ENCODE results near the gene RGSL1.
"Not testable (repeated sequence)": the region's sequence is repeated elsewhere in the genome, so short reads cannot be mapped to it uniquely, and the experiment has no call there.

RGSL1 gene

DNA sequence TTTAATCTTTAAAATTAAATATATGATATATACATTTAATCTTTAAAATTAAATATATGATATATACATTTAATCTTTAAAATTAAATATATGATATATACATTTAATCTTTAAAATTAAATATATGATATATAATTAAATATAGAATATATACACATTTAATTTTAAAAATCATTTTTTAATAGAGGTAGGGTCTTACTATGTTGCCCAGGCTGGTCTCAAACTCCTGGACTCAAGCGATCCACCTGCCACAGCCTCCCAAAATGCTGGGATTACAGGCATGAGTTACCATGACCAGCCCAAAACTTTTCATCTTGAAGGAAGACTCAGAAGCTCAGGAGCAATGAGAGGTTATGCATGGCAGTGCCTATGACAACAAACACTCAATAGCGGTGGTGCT lies 2.8 kb upstream of the RGSL1 start:
- DNase-seq (ENCODE audit: low read depth), result not testable (repeated sequence)

- DNase-seq (ENCODE audit: low read depth), result no peak
Measured at GRCh38 chr1:182447660-182448059, 2.3 kb upstream of the RGSL1 start.

DNA sequence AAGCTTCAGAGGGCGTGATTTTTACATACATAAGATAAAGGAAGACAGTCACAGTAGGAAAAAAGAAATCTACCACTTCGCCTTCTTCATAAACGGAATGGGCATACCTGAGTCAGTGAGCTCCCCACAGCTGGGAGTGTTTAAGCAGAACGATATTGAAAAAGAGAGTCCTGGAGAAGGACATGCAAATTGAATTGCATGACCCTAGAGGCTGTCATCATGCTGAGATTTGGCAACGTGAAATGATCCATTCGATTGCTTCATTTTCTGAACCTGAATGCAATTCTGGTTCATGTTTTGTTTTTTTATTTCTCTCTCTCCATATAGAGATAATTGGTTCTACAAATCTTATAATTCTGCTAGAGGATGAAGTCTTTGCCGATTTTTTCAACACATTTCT lies 3.7 kb downstream of the RGSL1 start:
- DNase-seq (ENCODE audit: low read depth), result no peak

DNA sequence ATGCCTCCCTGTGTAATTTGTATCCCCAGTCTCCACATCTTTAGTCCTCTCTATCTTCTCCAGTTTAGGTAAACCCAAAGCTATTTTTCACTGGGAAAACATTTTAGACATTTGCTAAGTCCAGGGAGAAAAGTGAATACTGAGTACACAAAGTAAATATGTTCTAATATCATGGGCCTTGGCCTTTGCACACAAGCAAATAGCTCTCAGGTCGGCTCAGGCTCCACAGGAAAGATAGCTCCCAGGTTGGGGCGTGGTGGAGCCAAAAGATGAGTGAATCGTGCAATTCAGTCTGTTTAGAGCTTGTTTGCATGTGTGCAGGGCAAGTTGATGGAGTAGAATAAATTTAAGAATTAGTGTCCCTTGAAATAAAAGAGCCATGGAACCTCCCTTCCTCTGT lies 7.9 kb downstream of the RGSL1 start:
- no peak for DNase-seq (ENCODE audit: low read depth)

- no peak for DNase-seq (ENCODE audit: low read depth)
Measured at GRCh38 chr1:182459949-182460348, 10.0 kb downstream of the RGSL1 start.

- DNase-seq (ENCODE audit: low read depth), result no peak
Measured at GRCh38 chr1:182460550-182460951, 10.6 kb downstream of the RGSL1 start.

DNA sequence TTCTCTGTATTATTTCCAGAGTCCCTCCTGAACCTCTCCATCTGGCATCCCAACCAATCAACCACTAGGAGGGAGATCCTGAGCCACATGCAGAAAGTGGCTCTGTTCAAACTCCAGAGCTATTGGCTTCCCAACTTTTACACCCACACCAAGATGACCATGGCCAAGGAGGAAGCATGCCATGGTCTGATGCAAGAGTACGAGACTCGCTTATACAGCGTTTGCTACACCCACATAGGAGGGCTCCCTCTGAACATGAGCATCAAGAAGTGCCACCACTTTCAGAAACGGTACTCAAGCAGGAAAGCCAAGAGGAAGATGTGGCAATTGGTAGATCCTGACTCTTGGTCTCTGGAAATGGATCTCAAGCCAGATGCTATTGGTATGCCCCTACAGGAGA lies 23.6 kb downstream of the RGSL1 start:
- DNase-seq (ENCODE audit: low read depth), result no peak

- DNase-seq (ENCODE audit: low read depth), result no peak
Measured at GRCh38 chr1:182476625-182477024, 26.7 kb downstream of the RGSL1 start.

GRCh38 chr1:182478238-182478637 lies 28.3 kb downstream of the RGSL1 start:
- DNase-seq (ENCODE audit: low read depth), result no peak

DNA sequence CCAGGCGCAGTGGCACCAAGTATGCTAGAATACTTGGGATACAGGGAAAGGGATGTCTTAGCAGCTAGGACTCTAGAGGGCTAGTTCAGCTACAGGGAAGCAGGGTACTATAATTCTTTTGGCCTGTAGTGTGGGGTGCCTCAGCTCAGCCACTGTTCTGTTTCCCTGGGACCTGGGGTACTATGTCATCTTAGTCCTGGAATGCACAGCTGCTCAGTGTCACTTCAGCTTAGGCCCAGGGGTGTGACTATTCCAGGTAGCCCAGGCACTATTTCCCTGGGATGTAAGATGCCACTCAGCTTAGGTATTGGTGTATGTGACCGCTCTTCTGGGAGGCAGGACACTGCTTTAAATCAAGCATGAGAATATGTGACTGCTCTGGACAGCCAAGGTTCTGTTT lies 34.1 kb downstream of the RGSL1 start:
- DNase-seq (ENCODE audit: low read depth), result no peak

- no peak for DNase-seq (ENCODE audit: low read depth)
Measured at GRCh38 chr1:182484531-182485257, 34.7 kb downstream of the RGSL1 start.

DNA sequence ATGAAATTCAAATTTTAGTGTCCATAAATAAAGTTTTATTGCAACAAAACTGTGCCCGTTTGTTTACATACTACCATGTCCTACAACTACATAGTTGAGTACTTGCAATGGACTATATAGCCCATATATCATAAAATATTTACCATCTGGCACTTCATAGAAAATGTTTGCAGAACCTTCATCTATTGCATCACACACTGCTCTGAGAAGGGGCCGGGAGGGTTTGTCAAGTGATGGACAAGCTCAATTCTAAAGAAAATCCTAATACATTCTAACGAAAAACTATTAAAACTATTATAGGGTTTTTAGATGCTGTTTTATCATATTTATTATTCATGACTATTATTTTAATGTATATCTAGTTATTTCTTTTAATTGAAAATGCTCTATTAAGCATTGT lies 35.9 kb downstream of the RGSL1 start:
- no peak for DNase-seq (ENCODE audit: low read depth)

DNA sequence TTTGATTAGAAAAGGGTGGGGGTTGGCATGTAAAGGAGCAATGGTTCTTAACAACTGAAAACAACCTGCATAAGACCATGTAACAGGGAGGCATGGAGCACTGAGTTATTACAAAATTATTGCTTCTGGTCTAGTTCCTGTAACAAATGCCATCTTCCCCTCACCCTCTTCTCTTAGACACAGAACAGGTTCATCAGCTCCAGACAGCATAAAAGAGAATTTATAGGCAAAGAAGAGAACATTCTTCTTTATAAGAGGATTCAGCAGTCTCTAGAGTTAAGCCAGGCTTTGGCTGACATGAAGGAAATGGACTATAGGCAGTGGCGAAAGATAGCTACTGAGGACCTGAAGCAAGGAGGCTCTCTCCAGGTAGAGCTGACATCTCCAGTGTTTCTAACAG lies 38.9 kb downstream of the RGSL1 start:
- no peak for DNase-seq (ENCODE audit: low read depth)

GRCh38 chr1:182493063-182493462 lies 43.1 kb downstream of the RGSL1 start:
- DNase-seq (ENCODE audit: low read depth), result no peak

- DNase-seq (ENCODE audit: low read depth), result no peak
Measured at GRCh38 chr1:182495002-182495401, 45.1 kb downstream of the RGSL1 start.

- no peak for DNase-seq (ENCODE audit: low read depth)
Measured at GRCh38 chr1:182495693-182496092, 45.7 kb downstream of the RGSL1 start.

GRCh38 chr1:182507685-182508084 lies 57.7 kb downstream of the RGSL1 start:
- no peak for DNase-seq (ENCODE audit: low read depth)

DNA sequence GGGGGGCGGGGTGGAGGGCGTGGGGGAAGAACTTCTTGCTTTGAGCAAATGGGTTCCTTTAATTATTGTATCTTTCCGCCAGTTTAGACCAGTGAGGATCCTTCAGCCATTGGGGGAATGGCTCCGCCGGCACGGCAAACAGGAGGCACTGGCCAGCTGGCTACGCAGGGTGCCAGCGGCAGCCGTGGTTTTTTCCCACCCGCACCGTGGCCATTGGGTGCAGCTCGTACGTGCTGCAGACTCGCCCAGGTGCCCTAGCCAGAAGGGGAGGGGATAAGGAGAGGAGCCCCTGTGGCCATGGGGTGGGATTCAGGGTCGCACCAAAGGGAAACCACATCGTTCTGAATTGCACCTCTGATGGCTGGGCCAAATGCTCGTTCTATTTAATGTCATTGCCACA lies 65.6 kb downstream of the RGSL1 start:
- no peak for DNase-seq (ENCODE audit: low read depth)

DNA sequence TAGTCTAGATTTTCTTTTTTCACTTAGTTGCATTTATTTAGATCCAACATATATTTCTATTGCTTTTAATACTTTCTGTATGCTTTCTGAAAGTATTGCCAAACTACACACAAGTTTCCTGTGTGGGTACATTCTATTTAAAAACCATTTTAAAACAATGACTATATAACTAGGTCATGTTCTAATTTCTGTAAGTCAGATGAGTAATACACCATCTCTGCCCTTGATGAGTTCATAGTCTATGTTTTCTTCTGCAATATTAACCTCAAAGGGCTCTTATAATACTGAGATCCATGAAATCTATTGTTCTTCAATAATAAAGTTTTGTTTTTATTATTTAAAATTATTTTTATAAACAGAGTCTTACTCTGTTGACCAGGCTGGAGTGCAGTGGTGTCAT lies 70.8 kb downstream of the RGSL1 start:
- no peak for DNase-seq (ENCODE audit: low read depth)

GRCh38 chr1:182525342-182525741 lies 75.4 kb downstream of the RGSL1 start:
- DNase-seq (ENCODE audit: low read depth), result no peak

GRCh38 chr1:182527680-182528079 lies 77.7 kb downstream of the RGSL1 start:
- no peak for DNase-seq (ENCODE audit: low read depth)

DNA sequence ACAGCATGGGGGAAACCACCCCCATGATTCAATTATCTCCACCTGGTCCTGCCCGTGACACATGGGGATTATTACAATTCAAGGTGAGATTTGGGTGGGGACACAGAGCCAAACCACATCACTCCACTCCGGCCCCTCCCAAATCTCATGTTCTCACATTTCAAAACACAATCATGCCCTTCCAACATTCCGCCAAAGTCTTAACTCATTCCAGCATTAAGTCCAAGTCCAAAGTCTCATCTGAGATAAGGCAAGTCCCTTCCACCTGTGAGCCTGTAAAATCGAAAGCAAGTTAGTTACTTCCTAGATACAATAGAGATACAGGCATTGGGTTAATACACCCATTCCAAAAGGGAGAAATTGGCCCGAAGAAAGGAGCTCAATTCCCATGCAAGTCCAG lies 78.3 kb downstream of the RGSL1 start:
- not testable (repeated sequence) for DNase-seq (ENCODE audit: low read depth)

DNA sequence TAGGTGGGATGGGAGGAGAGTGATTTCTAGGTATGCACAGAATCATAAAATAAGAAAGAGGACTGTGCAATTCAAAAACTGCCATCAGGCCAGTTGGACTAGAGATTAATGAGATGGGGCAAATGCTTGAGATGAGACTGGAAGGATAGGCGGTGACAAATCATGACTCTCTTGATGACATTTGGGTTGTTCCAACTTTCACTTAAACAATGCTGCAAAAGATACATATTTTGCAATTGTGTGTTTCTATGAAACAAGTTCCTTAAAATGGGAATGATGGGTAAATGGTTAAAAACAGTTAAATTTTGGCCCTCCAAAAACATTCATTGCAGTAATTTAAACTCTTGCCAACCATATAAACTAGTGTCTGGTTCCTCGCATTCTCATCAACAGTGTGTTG lies 84.0 kb downstream of the RGSL1 start:
- DNase-seq (ENCODE audit: low read depth), result no peak

GRCh38 chr1:182549346-182549745 lies 99.4 kb downstream of the RGSL1 start:
- no peak for DNase-seq (ENCODE audit: low read depth)

- DNase-seq (ENCODE audit: low read depth), result no peak
Measured at GRCh38 chr1:182549811-182550210, 99.9 kb downstream of the RGSL1 start.
